OCI-LY1 (cell line): ENCODE results near the gene ADAMTS7.
"Not testable (repeated sequence)": the region's sequence is repeated elsewhere in the genome, so short reads cannot be mapped to it uniquely, and the experiment has no call there.

Source experiments
- EZH2 ChIP-seq: fragments of 200-600 bp; sonication (generic), shearing (Covaris generic); IDR thresholded peaks from 2 replicates; pipeline ENCODE4 v1.8.0; 2017; ENCODE audit warnings: borderline replicate concordance, mixed run types, mild to moderate bottlenecking, antibody characterized with exemption, low read length, moderate library complexity, mixed read lengths
- TF ChIP-seq, protein P1 (sequence below): fragments of 200-600 bp; sonication (generic), shearing (Covaris generic); IDR thresholded peaks from 2 replicates; pipeline ENCODE4 v1.5.1; 2017; ENCODE audit warnings: mild to moderate bottlenecking, antibody characterized with exemption, low read length, moderate library complexity, mixed read lengths

DNA sequence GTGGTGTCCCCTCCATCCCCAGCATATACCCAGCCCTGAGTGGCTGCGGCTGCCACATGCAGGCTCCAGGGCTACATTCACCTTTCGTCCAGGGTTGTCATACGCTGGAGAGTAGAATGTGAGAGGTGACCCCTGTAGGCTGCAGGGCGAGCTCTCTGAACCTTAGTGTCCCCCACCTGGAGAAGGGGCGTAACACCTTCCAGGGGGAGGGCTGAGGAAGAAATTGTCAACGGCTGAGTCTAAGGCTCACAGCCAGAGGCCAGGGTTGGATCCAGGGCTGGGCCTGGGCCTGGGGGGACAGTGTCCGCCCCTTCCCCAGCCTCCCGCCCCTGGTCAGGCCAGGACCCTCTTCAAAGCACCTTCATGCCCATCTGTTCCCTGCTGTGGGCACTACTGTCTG is 53.2 kb downstream of the ADAMTS7 start:
- TF ChIP-seq, protein P1, sequence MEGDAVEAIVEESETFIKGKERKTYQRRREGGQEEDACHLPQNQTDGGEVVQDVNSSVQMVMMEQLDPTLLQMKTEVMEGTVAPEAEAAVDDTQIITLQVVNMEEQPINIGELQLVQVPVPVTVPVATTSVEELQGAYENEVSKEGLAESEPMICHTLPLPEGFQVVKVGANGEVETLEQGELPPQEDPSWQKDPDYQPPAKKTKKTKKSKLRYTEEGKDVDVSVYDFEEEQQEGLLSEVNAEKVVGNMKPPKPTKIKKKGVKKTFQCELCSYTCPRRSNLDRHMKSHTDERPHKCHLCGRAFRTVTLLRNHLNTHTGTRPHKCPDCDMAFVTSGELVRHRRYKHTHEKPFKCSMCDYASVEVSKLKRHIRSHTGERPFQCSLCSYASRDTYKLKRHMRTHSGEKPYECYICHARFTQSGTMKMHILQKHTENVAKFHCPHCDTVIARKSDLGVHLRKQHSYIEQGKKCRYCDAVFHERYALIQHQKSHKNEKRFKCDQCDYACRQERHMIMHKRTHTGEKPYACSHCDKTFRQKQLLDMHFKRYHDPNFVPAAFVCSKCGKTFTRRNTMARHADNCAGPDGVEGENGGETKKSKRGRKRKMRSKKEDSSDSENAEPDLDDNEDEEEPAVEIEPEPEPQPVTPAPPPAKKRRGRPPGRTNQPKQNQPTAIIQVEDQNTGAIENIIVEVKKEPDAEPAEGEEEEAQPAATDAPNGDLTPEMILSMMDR = not testable (repeated sequence)
- TF ChIP-seq EZH2 = not testable (repeated sequence)
